ENCODE measurements around the gene SLC8A1. TPM values are rescaled to one million over a fixed set of nuclear protein-coding genes. Genes with fewer than 3 reads are reported as not detected.

The SLC8A1 gene
- total RNA-seq, 4 donors from 2014 or later: 8.1 to 22.9 (median 9.3) TPM

DNA sequence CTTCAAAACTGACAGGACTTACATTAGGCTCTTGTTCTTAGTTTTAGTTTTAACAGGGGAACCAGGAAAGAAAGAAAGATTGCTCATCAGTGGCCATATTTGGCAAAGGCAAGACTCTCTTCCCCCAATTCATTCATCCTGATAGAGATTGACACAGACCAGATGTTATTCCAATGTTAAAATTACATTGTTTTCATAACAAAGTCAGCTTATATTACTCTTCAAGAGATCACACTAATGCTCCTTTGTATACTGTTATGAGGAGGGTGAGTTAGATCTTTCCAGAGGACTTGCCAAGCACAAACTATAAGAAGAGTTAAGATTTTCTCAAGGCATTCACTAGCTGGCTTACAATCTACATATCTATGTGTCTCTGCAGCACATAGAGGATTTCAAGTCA, 252.1 kb downstream of the SLC8A1 start:
- DNase-seq (ENCODE audit: low spot score in 2 of 2): no peak
- Histone ChIP-seq H3K4me1 (peaks cover 0 to 7% (median 0%) of the 10 kb centered on the region in 4 donors), H3K27ac (no peak overlapping the region), H3K36me3 (no peaks in the 10 kb centered on the region), H3K4me3 (no peak overlapping the region), H3K9me3 (no peaks in the 10 kb centered on the region), H3K27me3 (no peaks in the 10 kb centered on the region)
- TF ChIP-seq, protein P1, sequence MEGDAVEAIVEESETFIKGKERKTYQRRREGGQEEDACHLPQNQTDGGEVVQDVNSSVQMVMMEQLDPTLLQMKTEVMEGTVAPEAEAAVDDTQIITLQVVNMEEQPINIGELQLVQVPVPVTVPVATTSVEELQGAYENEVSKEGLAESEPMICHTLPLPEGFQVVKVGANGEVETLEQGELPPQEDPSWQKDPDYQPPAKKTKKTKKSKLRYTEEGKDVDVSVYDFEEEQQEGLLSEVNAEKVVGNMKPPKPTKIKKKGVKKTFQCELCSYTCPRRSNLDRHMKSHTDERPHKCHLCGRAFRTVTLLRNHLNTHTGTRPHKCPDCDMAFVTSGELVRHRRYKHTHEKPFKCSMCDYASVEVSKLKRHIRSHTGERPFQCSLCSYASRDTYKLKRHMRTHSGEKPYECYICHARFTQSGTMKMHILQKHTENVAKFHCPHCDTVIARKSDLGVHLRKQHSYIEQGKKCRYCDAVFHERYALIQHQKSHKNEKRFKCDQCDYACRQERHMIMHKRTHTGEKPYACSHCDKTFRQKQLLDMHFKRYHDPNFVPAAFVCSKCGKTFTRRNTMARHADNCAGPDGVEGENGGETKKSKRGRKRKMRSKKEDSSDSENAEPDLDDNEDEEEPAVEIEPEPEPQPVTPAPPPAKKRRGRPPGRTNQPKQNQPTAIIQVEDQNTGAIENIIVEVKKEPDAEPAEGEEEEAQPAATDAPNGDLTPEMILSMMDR (IDR thresholded peaks at IDR 0.05): no peak
- TF ChIP-seq POLR2A (IDR thresholded peaks at IDR 0.05) (no peak), EP300 (IDR thresholded peaks at IDR 0.05) (no peak)

DNA sequence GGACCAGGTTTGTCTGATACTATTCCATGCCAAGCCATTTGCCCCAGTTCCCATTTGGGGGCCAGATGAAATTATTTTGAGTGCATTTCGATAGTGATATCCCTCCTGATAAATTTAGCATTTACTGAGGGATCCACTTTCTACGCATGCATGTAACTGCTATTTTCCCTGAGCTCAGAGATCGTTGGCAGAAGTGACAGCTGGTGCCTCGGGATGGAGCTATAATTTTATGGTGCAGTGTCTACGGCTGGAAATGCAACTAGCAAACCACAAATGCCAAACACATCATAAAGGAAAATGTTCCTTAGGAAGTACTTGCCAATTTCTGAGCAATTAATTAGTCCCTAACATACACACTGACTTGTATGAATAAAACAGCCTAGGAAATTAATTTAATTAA, 254.8 kb downstream of the SLC8A1 start:
- H3K27me3 ChIP-seq: no peaks in the 10 kb centered on the region
- H3K27ac ChIP-seq: no peak overlapping the region
- H3K9me3 ChIP-seq: no peaks in the 10 kb centered on the region
- no peaks in the 10 kb centered on the region for H3K36me3 ChIP-seq
- no peak for DNase-seq (ENCODE audit: low spot score in 2 of 2)
- 70 to 83% methylated on average over 5 of the region's 5 CpGs for WGBS, 2 donors
- no peaks in the 10 kb centered on the region for H3K4me1 ChIP-seq
- TF ChIP-seq POLR2A (IDR thresholded peaks at IDR 0.05) (no peak), EP300 (IDR thresholded peaks at IDR 0.05) (no peak)
- TF ChIP-seq, protein P1 (IDR thresholded peaks at IDR 0.05): no peak
- no peak overlapping the region for H3K4me3 ChIP-seq

DNA sequence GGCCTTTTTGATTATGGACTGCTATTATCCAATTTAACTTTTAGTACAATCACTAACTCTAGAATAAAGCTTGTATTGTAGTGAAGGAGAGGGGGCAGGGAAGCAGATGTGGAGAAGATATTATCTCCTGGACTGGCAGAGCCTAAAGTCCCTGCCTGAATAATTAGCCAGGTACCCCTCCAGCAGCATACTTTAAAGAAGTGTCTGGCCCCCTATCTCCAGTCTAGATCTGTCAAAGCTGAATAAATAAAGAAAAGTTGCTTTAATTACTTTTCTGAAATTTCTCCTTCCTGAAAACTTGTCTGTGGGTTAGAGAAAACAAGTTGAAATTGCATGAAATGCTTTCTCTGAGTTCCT, 258.2 kb downstream of the SLC8A1 start:
- Histone ChIP-seq H3K27ac (no peak overlapping the region), H3K36me3 (no peaks in the 10 kb centered on the region), H3K27me3 (no peaks in the 10 kb centered on the region), H3K9me3 (no peaks in the 10 kb centered on the region), H3K4me3 (no peak overlapping the region), H3K4me1 (no peaks in the 10 kb centered on the region)
- TF ChIP-seq POLR2A (IDR thresholded peaks at IDR 0.05) (no peak), EP300 (IDR thresholded peaks at IDR 0.05) (no peak)
- TF ChIP-seq, protein P1 (IDR thresholded peaks at IDR 0.05): no peak
- DNase-seq (ENCODE audit: low spot score in 2 of 2): no peak

DNA sequence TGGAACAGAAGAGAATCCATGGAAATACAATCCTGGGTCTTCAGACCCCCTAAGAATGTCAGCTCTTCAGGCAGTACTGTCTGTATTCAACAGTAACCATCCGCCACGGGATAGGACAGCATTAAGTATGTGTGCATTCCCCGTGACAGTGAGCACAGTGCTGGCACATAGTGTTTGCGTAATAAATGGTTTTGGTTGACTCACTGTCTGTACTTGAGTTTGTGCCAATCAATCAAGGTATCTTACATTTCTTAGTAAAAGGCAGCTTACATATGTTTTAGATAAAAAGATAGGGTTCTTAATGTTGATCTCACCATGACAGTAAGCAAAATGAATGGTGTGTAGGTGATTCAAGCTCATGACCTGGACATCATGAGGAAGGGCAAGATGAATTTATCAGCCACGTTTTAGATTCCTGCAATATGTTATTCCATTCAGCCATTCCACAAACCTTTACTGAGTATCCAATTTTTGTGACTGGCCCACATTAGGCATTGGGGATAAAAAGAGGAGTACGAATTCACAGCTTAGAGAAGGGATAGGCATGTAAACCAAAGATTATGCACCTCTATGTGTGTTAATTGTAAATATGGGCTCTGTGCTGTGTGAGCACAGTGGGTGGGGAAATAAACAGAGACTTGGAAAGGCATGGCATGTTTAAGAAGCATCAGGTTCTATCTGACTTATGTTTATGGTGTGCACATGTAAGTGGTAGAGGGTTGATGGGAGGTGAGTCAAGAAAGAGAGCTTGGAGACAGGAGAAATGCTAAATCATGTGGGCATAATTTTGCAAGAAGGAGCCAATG, 258.8 kb downstream of the SLC8A1 start:
- no peak for DNase-seq (ENCODE audit: low spot score in 2 of 2)
- 79 to 95% methylated on average over 6 of the region's 6 CpGs for WGBS, 2 donors
- no peaks in the 10 kb centered on the region for H3K36me3 ChIP-seq
- no peaks in the 10 kb centered on the region for H3K4me1 ChIP-seq
- no peaks in the 10 kb centered on the region for H3K9me3 ChIP-seq
- H3K27ac ChIP-seq: no peak overlapping the region
- H3K27me3 ChIP-seq: no peaks in the 10 kb centered on the region
- H3K4me3 ChIP-seq: no peak overlapping the region
- TF ChIP-seq POLR2A (IDR thresholded peaks at IDR 0.05): no peak
- TF ChIP-seq, protein P1 (IDR thresholded peaks at IDR 0.05): no peak
- no peak for TF ChIP-seq EP300 (IDR thresholded peaks at IDR 0.05)

DNA sequence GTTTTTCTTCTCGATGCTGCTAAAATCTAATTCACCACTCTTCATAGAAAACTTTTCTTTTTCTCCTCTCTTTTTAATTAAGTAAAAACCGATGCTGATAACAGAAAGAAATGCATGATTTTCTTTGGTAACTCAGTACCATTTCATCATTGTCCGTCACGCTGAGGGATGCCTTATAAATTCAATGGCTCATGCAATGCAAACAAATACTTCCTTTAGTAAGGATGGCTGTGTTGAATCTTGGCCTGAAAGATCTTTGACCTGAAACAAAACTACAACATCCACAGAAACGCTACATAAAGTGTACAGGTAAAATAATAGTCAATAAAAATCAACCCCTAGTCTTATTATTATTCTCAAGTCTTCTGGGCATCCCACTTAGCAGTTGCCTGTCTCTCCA, 261.4 kb downstream of the SLC8A1 start:
- no peaks in the 10 kb centered on the region for H3K9me3 ChIP-seq
- no peak for TF ChIP-seq EP300 (IDR thresholded peaks at IDR 0.05)
- TF ChIP-seq, protein P1 (IDR thresholded peaks at IDR 0.05): no peak
- TF ChIP-seq POLR2A (IDR thresholded peaks at IDR 0.05): no peak
- WGBS, 2 donors: 76 to 83% methylated on average over 5 of the region's 5 CpGs
- no peak overlapping the region for H3K27ac ChIP-seq
- no peaks in the 10 kb centered on the region for H3K4me1 ChIP-seq
- H3K4me3 ChIP-seq: no peak overlapping the region
- no peak for DNase-seq (ENCODE audit: low spot score in 2 of 2)
- no peaks in the 10 kb centered on the region for H3K27me3 ChIP-seq
- no peaks in the 10 kb centered on the region for H3K36me3 ChIP-seq

Data from tibial nerve (tissue), 4 donors.